ENCODE results near the gene CCDC171.

The CCDC171 gene

GRCh38 chr9:15529566-15530324, 23.1 kb upstream of the CCDC171 start:
- no peak for DNase-seq (ENCODE audit: low read depth)
- TF ChIP-seq, protein P1, sequence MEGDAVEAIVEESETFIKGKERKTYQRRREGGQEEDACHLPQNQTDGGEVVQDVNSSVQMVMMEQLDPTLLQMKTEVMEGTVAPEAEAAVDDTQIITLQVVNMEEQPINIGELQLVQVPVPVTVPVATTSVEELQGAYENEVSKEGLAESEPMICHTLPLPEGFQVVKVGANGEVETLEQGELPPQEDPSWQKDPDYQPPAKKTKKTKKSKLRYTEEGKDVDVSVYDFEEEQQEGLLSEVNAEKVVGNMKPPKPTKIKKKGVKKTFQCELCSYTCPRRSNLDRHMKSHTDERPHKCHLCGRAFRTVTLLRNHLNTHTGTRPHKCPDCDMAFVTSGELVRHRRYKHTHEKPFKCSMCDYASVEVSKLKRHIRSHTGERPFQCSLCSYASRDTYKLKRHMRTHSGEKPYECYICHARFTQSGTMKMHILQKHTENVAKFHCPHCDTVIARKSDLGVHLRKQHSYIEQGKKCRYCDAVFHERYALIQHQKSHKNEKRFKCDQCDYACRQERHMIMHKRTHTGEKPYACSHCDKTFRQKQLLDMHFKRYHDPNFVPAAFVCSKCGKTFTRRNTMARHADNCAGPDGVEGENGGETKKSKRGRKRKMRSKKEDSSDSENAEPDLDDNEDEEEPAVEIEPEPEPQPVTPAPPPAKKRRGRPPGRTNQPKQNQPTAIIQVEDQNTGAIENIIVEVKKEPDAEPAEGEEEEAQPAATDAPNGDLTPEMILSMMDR (conservative IDR thresholded peaks at IDR 0.05; ENCODE audit: low read depth, low read length) = no peak

GRCh38 chr9:15531380-15531779, 21.5 kb upstream of the CCDC171 start:
- H3K4me3 ChIP-seq (ENCODE audit: low read length) = no peak overlapping the region
- TF ChIP-seq, protein P1 (conservative IDR thresholded peaks at IDR 0.05; ENCODE audit: low read depth, low read length) = no peak
- no peak for DNase-seq (ENCODE audit: low read depth)

More at GRCh38 chr9:15529566-15530324, 23.1 kb upstream of the CCDC171 start:
- H3K4me3 ChIP-seq (ENCODE audit: low read length) = no peak overlapping the region

DNA sequence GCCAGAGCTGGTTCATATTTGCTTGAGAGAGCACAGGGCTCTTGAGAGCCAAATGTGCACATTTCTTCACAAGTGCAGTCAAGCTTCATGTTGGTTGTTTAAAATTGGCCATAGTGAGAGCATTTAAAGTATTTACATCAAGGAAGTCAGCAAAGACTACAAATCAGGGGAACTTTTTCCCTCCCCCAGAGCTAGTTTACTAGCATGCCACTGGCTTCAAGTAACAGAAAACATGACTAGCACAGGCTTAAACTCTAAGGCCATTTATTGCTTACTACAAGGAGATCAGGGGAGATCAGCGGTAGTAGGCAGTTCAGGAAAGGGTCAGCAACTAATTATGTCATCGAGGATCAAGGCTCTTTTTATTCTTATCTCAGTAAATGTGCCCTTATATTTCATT, 11.0 kb upstream of the CCDC171 start:
- DNase-seq (ENCODE audit: low read depth) = peak; percentile 83
- TF ChIP-seq, protein P1 (conservative IDR thresholded peaks at IDR 0.05; ENCODE audit: low read depth, low read length) = no peak
- no peak overlapping the region for H3K4me3 ChIP-seq (ENCODE audit: low read length)

DNA sequence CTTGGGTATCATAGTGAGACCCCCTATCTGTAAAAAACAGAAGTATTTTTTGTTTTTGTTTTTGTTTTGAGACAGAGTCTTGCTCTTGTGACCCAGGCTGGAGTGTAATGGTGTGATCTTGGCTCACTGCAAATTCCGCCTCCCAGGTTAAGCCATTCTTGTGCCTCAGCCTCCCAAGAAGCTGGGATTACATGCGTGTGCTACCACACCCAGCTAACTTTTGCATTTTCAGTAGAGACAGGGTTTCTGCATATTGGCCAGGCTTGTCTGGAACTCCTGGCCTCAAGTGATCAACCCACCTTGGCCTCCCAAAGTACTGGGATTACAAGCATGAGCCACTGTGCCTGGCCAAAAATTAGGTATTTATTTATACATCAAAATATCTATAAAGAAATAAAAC, 10.2 kb upstream of the CCDC171 start:
- no peak overlapping the region for H3K4me3 ChIP-seq (ENCODE audit: low read length)
- no peak for DNase-seq (ENCODE audit: low read depth)
- TF ChIP-seq, protein P1 (conservative IDR thresholded peaks at IDR 0.05; ENCODE audit: low read depth, low read length) = no peak

GRCh38 chr9:15543047-15543813, 9.6 kb upstream of the CCDC171 start:
- H3K4me3 ChIP-seq (ENCODE audit: low read length) = no peak overlapping the region
- peak; percentile 39 for DNase-seq (ENCODE audit: low read depth)
- TF ChIP-seq, protein P1 (conservative IDR thresholded peaks at IDR 0.05; ENCODE audit: low read depth, low read length) = no peak

GRCh38 chr9:15549611-15550010, 3.2 kb upstream of the CCDC171 start:
- no peak for DNase-seq (ENCODE audit: low read depth)
- no peak overlapping the region for H3K4me3 ChIP-seq (ENCODE audit: low read length)
- TF ChIP-seq, protein P1 (conservative IDR thresholded peaks at IDR 0.05; ENCODE audit: low read depth, low read length) = no peak
